PFSK-1 (cell line): ENCODE results near the gene CPT2.

Experiments used
- POLR2AphosphoS5 ChIP-seq: IDR thresholded peaks from 2 replicates; pipeline ENCODE4 v1.6.1; 2012; ENCODE audit warnings: low read depth, mild to moderate bottlenecking, control low read depth, low read length, moderate library complexity
- REST ChIP-seq, 2 experiments: IDR thresholded peaks; 2 replicates each; pipeline versions ENCODE4 v1.6.1 to v1.8.0; 2011 to 2012; ENCODE audit warnings: low read depth in 2 of 2, low read length in 2 of 2, control low read depth in 1 of 2, inconsistent platforms in 1 of 2, mild to moderate bottlenecking in 1 of 2, moderate library complexity in 1 of 2; ENCODE audit not compliant: insufficient read depth in 1 of 2

GRCh38 chr1:53147174-53147573 lies 49.5 kb upstream of the CPT2 start:
- TF ChIP-seq POLR2AphosphoS5 (no peak), REST (IDR thresholded peaks at IDR 0.05; ENCODE audit: insufficient read depth in 1 of 2, low read depth in 2 of 2, low read length in 2 of 2) (no peak)
